ENCODE measurements around the gene CRIP3. TPM values are rescaled to one million over a fixed set of nuclear protein-coding genes. Genes with fewer than 3 reads are reported as not detected.
A peak's percentile ranks its signal among the peaks of the same experiment; 100 is the strongest.

CRIP3 gene
- total and polyA plus RNA-seq, 2 of the 4 experiments (the other 2 are of a cell fraction): not detected

DNA sequence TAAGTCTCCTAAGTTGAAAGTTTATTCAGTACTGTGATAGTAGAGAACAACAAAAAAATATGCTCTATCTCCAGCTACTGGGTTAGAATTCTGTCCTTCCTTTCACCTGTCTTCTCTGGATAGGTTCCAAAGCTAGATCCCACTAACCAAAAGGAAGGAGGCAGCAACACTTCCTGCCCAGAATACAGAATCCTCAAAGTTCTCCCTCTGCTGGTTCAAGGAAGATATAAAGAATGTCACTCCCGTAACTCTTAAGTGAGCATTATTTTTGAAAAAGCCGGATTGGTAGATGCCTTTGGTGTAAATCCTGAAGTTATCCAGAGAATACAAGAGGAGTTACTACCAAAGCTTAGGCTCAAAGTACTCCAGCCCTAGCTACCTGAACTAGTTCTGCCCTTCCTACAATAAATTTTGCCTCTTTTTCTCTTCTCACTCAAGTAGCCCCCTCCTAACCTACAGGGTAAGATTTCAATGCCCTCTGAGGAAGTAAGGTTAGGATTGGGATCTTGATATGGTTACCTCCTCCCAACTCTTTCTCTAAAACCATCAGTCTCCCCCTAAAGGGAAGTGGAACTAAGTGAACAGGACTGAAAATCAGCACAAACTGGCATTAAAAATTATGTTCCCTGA lies 26.0 kb upstream of the CRIP3 start:
- Histone ChIP-seq H3K9me1 (ENCODE audit: insufficient read depth, low read length) (no peaks in the 10 kb centered on the region), H3K9ac (ENCODE audit: low read depth, low read length) (no peak overlapping the region), H2AK9ac (replicated peaks; ENCODE audit: low read depth, low read length, poor library complexity) (no peak overlapping the region), H2BK5ac (ENCODE audit: low read depth, low read length, poor library complexity, severe bottlenecking) (no peak overlapping the region), H3K14ac (replicated peaks; ENCODE audit: low read depth, low read length) (no peak overlapping the region), H2BK120ac (ENCODE audit: low read depth, low read length) (no peak overlapping the region), H2AFZ (replicated peaks; ENCODE audit: low read length, poor library complexity) (no peak overlapping the region), H2BK20ac (ENCODE audit: low read depth, low read length) (no peak overlapping the region), H3K27ac (ENCODE audit: insufficient read depth, low read length) (no peak overlapping the region), H3K27me3 (ENCODE audit: control insufficient read depth, insufficient read depth, low read length) (no peaks in the 10 kb centered on the region), H3K36me3 (ENCODE audit: control insufficient read depth, insufficient read depth, low read length) (peaks cover 20% of the 10 kb centered on the region), H3K4ac (ENCODE audit: low read depth, low read length) (no peak overlapping the region), H4K5ac (ENCODE audit: low read depth, low read length) (no peak overlapping the region), H3K4me3 (ENCODE audit: insufficient read depth, low read depth, low read length) (no peak overlapping the region), H3K56ac (ENCODE audit: extremely low read depth, insufficient read depth, low read length) (no peak overlapping the region), H2AK5ac (ENCODE audit: low read depth, low read length) (no peak overlapping the region), H4K8ac (ENCODE audit: low read depth in 2 of 2, low read length in 2 of 2) (no peak overlapping the region), H3K4me2 (ENCODE audit: low read depth, low read length) (no peak overlapping the region), H4K91ac (ENCODE audit: insufficient read depth, low read depth, low read length) (no peak overlapping the region), H3K23ac (ENCODE audit: low read depth, low read length) (no peak overlapping the region), H3K18ac (ENCODE audit: low read depth, low read length) (no peak overlapping the region), H3K9me3 (ENCODE audit: control insufficient read depth, insufficient read depth, low read length) (no peaks in the 10 kb centered on the region), H3K79me1 (ENCODE audit: low read depth in 1 of 2, low read length in 2 of 2) (no peaks in the 10 kb centered on the region), H2BK15ac (ENCODE audit: low read depth, low read length) (no peak overlapping the region), H3K4me1 (ENCODE audit: control insufficient read depth, insufficient read depth, low read length) (no peaks in the 10 kb centered on the region), H4K20me1 (ENCODE audit: insufficient read depth, low read length) (no peaks in the 10 kb centered on the region)
- ATAC-seq (ENCODE audit: low read depth): peak; percentile 85
- dilution Hi-C loops (cut with HindIII; ENCODE audit: low sequenced_read_pairs, unreplicated experiment): no loop called here
- no peak for TF ChIP-seq CEBPB (IDR thresholded peaks at IDR 0.05; ENCODE audit: low read depth, low read length)
- TF ChIP-seq RFX5 (IDR thresholded peaks at IDR 0.05; ENCODE audit: low read depth, low read length): no peak
- no peak for TF ChIP-seq MAZ (IDR thresholded peaks at IDR 0.05; ENCODE audit: borderline replicate concordance, low read depth, low read length)
- TF ChIP-seq MAFK (IDR thresholded peaks at IDR 0.05; ENCODE audit: low read depth, low read length): no peak
- TF ChIP-seq, protein P1, sequence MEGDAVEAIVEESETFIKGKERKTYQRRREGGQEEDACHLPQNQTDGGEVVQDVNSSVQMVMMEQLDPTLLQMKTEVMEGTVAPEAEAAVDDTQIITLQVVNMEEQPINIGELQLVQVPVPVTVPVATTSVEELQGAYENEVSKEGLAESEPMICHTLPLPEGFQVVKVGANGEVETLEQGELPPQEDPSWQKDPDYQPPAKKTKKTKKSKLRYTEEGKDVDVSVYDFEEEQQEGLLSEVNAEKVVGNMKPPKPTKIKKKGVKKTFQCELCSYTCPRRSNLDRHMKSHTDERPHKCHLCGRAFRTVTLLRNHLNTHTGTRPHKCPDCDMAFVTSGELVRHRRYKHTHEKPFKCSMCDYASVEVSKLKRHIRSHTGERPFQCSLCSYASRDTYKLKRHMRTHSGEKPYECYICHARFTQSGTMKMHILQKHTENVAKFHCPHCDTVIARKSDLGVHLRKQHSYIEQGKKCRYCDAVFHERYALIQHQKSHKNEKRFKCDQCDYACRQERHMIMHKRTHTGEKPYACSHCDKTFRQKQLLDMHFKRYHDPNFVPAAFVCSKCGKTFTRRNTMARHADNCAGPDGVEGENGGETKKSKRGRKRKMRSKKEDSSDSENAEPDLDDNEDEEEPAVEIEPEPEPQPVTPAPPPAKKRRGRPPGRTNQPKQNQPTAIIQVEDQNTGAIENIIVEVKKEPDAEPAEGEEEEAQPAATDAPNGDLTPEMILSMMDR (conservative IDR thresholded peaks at IDR 0.05; ENCODE audit: low read depth, low read length): peak; percentile 69
- no peak for TF ChIP-seq POLR2A (IDR thresholded peaks at IDR 0.05; ENCODE audit: low read depth, low read length)
- TF ChIP-seq, protein P2, sequence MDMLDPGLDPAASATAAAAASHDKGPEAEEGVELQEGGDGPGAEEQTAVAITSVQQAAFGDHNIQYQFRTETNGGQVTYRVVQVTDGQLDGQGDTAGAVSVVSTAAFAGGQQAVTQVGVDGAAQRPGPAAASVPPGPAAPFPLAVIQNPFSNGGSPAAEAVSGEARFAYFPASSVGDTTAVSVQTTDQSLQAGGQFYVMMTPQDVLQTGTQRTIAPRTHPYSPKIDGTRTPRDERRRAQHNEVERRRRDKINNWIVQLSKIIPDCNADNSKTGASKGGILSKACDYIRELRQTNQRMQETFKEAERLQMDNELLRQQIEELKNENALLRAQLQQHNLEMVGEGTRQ (IDR thresholded peaks at IDR 0.05; ENCODE audit: low read depth, low read length): no peak
- no peak for TF ChIP-seq ELK1 (IDR thresholded peaks at IDR 0.05; ENCODE audit: borderline replicate concordance, low read depth, low read length)
- TF ChIP-seq FOS (IDR thresholded peaks at IDR 0.05; ENCODE audit: low read depth, low read length): no peak
- no peak for TF ChIP-seq BHLHE40 (IDR thresholded peaks at IDR 0.05; ENCODE audit: low read depth, low read length)
- peak; percentile 81 for TF ChIP-seq SMC3 (IDR thresholded peaks at IDR 0.05; ENCODE audit: low read depth, low read length)
- TF ChIP-seq MXI1 (IDR thresholded peaks at IDR 0.05; ENCODE audit: borderline replicate concordance, low read depth, low read length): no peak
- TF ChIP-seq NFE2L2 (IDR thresholded peaks at IDR 0.05; ENCODE audit: low read depth, low read length): no peak
- TF ChIP-seq RAD21 (IDR thresholded peaks at IDR 0.05; ENCODE audit: low read length): peak; percentile 68
- TF ChIP-seq CHD1 (IDR thresholded peaks at IDR 0.05; ENCODE audit: low read depth, low read length): no peak
- no peak for TF ChIP-seq RCOR1 (IDR thresholded peaks at IDR 0.05; ENCODE audit: insufficient replicate concordance, low read length)
- in situ Hi-C loops (cut with MboI; ENCODE audit: low sequenced_read_pairs): loop anchor here (5.0 kb wide), 1 partner anchor 72 kb away; no protein-coding TSS in a partner anchor
- BruUV-seq (replicated peaks): no TSS peak
- ChIA-PET POLR2A (ENCODE audit: unreplicated experiment) (interaction anchor here (0.7 kb wide), 1 partner anchor 162 kb away, joined by 4 read pairs; no protein-coding TSS in a partner anchor), CTCF (interaction anchor here (0.8 to 3.0 kb wide), 7 partner anchors 8 to 105 kb away, joined by 3 to 10 read pairs (median 3); no protein-coding TSS in a partner anchor)
- intact Hi-C loops (cut with micrococcal nuclease): loop anchor here (1.0 to 10.0 kb wide), 3 partner anchors 71 to 430 kb away; partner anchors contain the start of gene DNPH1
- peak; percentile 69 for DNase-seq
- WGBS, 2 experiments (ENCODE audit: extremely low coverage in 2 of 2, insufficient read length in 1 of 2): no CpG with 5 or more reads among the region's 2 CpGs

All from IMR-90 (cell line).